DOHH2 (cell line): ENCODE results near the gene PMVK.
A peak's percentile ranks its signal among the peaks of the same experiment; 100 is the strongest.

Source experiments
- H3F3A ChIP-seq: fragments of 200-600 bp; sonication (generic), shearing (Covaris generic); 2 replicates; pipeline ENCODE4 v1.6.0; 2016; ENCODE audit warnings: antibody characterized with exemption, mild to moderate bottlenecking; ENCODE audit not compliant: control insufficient read depth, insufficient read depth
- H3K27ac ChIP-seq: fragments of 200-600 bp; sonication (generic); 2 replicates; pipeline ENCODE4 v1.5.1; 2014; ENCODE audit warnings: low read depth, mild to moderate bottlenecking, low read length, moderate library complexity
- H3K27me3 ChIP-seq: fragments of 200-600 bp; sonication (generic); 2 replicates; pipeline ENCODE4 v1.6.1; 2014; ENCODE audit warnings: mild to moderate bottlenecking, low read length, mixed read lengths; ENCODE audit not compliant: control insufficient read depth
- H3K36me3 ChIP-seq: fragments of 200-600 bp; sonication (generic); 2 replicates; pipeline ENCODE4 v1.6.1; 2014; ENCODE audit warnings: mild to moderate bottlenecking, low read length, moderate library complexity, mixed read lengths; ENCODE audit not compliant: control insufficient read depth
- H3K4me1 ChIP-seq: fragments of 200-600 bp; sonication (generic); 2 replicates; pipeline ENCODE4 v1.6.1; 2014; ENCODE audit warnings: mild to moderate bottlenecking, low read length, mixed read lengths; ENCODE audit not compliant: control insufficient read depth
- H3K4me2 ChIP-seq: fragments of 200-600 bp; sonication (generic); 2 replicates; pipeline ENCODE4 v1.6.0; 2014; ENCODE audit warnings: mild to moderate bottlenecking, low read length, moderate library complexity
- H3K4me3 ChIP-seq: fragments of 200-600 bp; sonication (generic); 2 replicates; pipeline ENCODE4 v1.5.1; 2014; ENCODE audit warnings: mild to moderate bottlenecking, low read length, mixed read lengths
- H3K79me2 ChIP-seq: fragments of 200-600 bp; sonication (generic); 2 replicates; pipeline ENCODE4 v1.6.1; 2014; ENCODE audit warnings: mild to moderate bottlenecking, low read length, mixed read lengths; ENCODE audit not compliant: control insufficient read depth
- H3K9me2 ChIP-seq: fragments of 200-600 bp; sonication (generic); replicated peaks from 2 replicates; pipeline ENCODE4 v1.6.1; 2014; ENCODE audit warnings: mild to moderate bottlenecking, low read length, mixed read lengths; ENCODE audit not compliant: control insufficient read depth
- H3K9me3 ChIP-seq: fragments of 200-600 bp; sonication (generic); 2 replicates; pipeline ENCODE4 v1.6.1; 2014; ENCODE audit warnings: antibody characterized with exemption, low read length, mixed read lengths; ENCODE audit not compliant: control insufficient read depth, insufficient read depth
- H4K20me1 ChIP-seq: fragments of 200-600 bp; sonication (generic); 2 replicates; pipeline ENCODE4 v1.6.0; 2014; ENCODE audit warnings: low read depth, mild to moderate bottlenecking, antibody characterized with exemption, low read length, moderate library complexity; ENCODE audit not compliant: control insufficient read depth, insufficient read depth
- EZH2phosphoT487 ChIP-seq: fragments of 200-600 bp; sonication (generic); IDR thresholded peaks from 2 replicates; pipeline ENCODE4 v1.6.1; 2017; ENCODE audit warnings: borderline replicate concordance, mild to moderate bottlenecking, antibody characterized with exemption, low read length, moderate library complexity, mixed read lengths
- TF ChIP-seq, protein P1 (sequence below): fragments of 200-600 bp; sonication (generic); IDR thresholded peaks from one replicate; pipeline ENCODE4 v1.5.1; 2014; ENCODE audit warnings: antibody characterized with exemption, mild to moderate bottlenecking, low read depth, low read length; ENCODE audit not compliant: poor library complexity, severe bottlenecking

The PMVK gene

GRCh38 chr1:154964359-154964758 is 27.8 kb upstream of the PMVK start:
- no peaks in the 10 kb centered on the region for H3K9me3 ChIP-seq
- no peaks in the 10 kb centered on the region for H3K27me3 ChIP-seq
- H3K9me2 ChIP-seq, result no peaks in the 10 kb centered on the region
- H4K20me1 ChIP-seq, result no peaks in the 10 kb centered on the region
- H3F3A ChIP-seq, result 0 out of 2 replicates have a peak, but pooled peaks cover 5% of the 10 kb centered on the region
- peaks cover 20% of the 10 kb centered on the region for H3K4me1 ChIP-seq
- H3K36me3 ChIP-seq, result peaks cover 78% of the 10 kb centered on the region
- H3K4me2 ChIP-seq, result no peak overlapping the region
- TF ChIP-seq, protein P1, sequence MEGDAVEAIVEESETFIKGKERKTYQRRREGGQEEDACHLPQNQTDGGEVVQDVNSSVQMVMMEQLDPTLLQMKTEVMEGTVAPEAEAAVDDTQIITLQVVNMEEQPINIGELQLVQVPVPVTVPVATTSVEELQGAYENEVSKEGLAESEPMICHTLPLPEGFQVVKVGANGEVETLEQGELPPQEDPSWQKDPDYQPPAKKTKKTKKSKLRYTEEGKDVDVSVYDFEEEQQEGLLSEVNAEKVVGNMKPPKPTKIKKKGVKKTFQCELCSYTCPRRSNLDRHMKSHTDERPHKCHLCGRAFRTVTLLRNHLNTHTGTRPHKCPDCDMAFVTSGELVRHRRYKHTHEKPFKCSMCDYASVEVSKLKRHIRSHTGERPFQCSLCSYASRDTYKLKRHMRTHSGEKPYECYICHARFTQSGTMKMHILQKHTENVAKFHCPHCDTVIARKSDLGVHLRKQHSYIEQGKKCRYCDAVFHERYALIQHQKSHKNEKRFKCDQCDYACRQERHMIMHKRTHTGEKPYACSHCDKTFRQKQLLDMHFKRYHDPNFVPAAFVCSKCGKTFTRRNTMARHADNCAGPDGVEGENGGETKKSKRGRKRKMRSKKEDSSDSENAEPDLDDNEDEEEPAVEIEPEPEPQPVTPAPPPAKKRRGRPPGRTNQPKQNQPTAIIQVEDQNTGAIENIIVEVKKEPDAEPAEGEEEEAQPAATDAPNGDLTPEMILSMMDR, result no peak
- TF ChIP-seq EZH2phosphoT487, result no peak
- H3K27ac ChIP-seq, result no peak overlapping the region
- peaks cover 44% of the 10 kb centered on the region for H3K79me2 ChIP-seq
- H3K4me3 ChIP-seq, result no peak overlapping the region

DNA sequence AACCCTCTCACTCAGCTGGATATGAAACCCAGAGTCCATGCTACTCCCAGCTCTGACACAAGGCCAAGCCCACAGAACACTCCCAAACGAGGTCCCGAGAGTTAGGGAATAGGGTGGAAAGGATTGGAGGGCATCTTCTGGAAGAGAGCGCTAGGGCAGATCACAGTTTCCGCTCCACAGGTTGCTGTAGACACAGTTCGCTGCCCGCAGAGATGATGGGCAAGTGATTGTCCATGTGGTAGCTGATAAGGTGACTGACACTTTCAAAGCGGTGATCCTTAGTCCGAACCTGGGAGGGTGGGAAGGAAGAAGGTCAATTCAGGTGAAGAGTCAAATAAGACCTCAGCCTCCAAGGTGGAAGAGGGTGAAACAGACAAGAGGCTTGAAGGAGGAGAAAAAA is 27.1 kb upstream of the PMVK start:
- peak overlapping the region; percentile 81; the same call in 1 of the 2 replicates for H3K4me2 ChIP-seq
- H3F3A ChIP-seq, result 0 out of 2 replicates have a peak, but pooled peaks cover 5% of the 10 kb centered on the region
- no peak for TF ChIP-seq EZH2phosphoT487
- TF ChIP-seq, protein P1, result no peak
- no peaks in the 10 kb centered on the region for H4K20me1 ChIP-seq
- H3K79me2 ChIP-seq, result peaks cover 47% of the 10 kb centered on the region
- no peaks in the 10 kb centered on the region for H3K27me3 ChIP-seq
- peaks cover 20% of the 10 kb centered on the region for H3K4me1 ChIP-seq
- H3K4me3 ChIP-seq, result 0 out of 2 replicates have a peak overlapping the region, but pooled peaks have one; percentile 80
- no peak overlapping the region for H3K27ac ChIP-seq
- peaks cover 79% of the 10 kb centered on the region for H3K36me3 ChIP-seq
- no peaks in the 10 kb centered on the region for H3K9me3 ChIP-seq
- H3K9me2 ChIP-seq, result no peaks in the 10 kb centered on the region

GRCh38 chr1:154962795-154963330 is 26.3 kb upstream of the PMVK start:
- 0 out of 2 replicates have a peak, but pooled peaks cover 5% of the 10 kb centered on the region for H3F3A ChIP-seq
- no peak for TF ChIP-seq EZH2phosphoT487
- TF ChIP-seq, protein P1, result no peak

More at GRCh38 chr1:154962795-154963330, 26.3 kb upstream of the PMVK start:
- Histone ChIP-seq H3K9me3 (no peaks in the 10 kb centered on the region), H3K4me1 (peaks cover 20% of the 10 kb centered on the region), H3K4me3 (peak overlapping the region; percentile 80), H3K79me2 (peaks cover 51% of the 10 kb centered on the region), H3K36me3 (peaks cover 79% of the 10 kb centered on the region), H3K9me2 (no peaks in the 10 kb centered on the region), H3K27ac (peak overlapping the region; percentile 71), H3K27me3 (no peaks in the 10 kb centered on the region), H3K4me2 (peak overlapping the region; percentile 81), H4K20me1 (no peaks in the 10 kb centered on the region)
